Retinal pigment epithelial cell (primary cell): ENCODE measurements around the gene SAP25.
A peak's percentile ranks its signal among the peaks of the same experiment; 100 is the strongest.
"Not testable (repeated sequence)": the region's sequence is repeated elsewhere in the genome, so short reads cannot be mapped to it uniquely, and the experiment has no call there.

Experiments
- DNase-seq: peaks from one replicate; pipeline ENCODE4 v3.0.0-alpha.2; 2010; ENCODE audit warnings: low read depth
- H3K4me3 ChIP-seq: 2 replicates; pipeline ENCODE4 v1.5.1; 2011; ENCODE audit warnings: mild to moderate bottlenecking, low read length, control low read depth, moderate library complexity
- TF ChIP-seq, protein P1 (sequence below): conservative IDR thresholded peaks from 2 replicates; pipeline ENCODE4 v1.5.1; 2011; ENCODE audit warnings: low read depth, low read length, control low read depth, inconsistent platforms

SAP25 gene

GRCh38 chr7:100545360-100546128 lies 28.2 kb downstream of the SAP25 start:
- TF ChIP-seq, protein P1, sequence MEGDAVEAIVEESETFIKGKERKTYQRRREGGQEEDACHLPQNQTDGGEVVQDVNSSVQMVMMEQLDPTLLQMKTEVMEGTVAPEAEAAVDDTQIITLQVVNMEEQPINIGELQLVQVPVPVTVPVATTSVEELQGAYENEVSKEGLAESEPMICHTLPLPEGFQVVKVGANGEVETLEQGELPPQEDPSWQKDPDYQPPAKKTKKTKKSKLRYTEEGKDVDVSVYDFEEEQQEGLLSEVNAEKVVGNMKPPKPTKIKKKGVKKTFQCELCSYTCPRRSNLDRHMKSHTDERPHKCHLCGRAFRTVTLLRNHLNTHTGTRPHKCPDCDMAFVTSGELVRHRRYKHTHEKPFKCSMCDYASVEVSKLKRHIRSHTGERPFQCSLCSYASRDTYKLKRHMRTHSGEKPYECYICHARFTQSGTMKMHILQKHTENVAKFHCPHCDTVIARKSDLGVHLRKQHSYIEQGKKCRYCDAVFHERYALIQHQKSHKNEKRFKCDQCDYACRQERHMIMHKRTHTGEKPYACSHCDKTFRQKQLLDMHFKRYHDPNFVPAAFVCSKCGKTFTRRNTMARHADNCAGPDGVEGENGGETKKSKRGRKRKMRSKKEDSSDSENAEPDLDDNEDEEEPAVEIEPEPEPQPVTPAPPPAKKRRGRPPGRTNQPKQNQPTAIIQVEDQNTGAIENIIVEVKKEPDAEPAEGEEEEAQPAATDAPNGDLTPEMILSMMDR = no peak
- DNase-seq = peak; percentile 68
- H3K4me3 ChIP-seq = no peak overlapping the region

- no peak for DNase-seq
- no peak overlapping the region for H3K4me3 ChIP-seq
- TF ChIP-seq, protein P1 = no peak
Observed at GRCh38 chr7:100544967-100545359, 28.7 kb downstream of the SAP25 start.

DNA sequence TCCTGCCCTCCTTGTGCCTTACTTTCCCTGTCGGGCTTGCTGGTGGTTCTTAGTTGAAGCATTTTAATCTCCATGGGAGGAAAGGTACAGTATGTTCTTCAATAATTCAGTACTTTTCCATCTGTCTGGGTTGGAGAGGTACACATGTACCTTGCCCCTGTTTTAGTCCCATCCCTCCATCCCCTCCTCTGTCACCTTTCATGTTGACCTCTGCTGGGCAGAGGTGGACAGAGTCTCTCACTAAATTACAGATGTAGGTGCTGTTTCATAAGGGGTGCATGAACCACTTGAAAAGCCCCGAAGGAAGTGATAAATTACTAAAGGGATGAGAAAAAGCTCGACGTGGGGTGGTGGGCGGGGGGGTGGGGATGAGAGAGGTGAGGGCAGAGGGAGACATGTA lies 29.3 kb downstream of the SAP25 start:
- DNase-seq = no peak

GRCh38 chr7:100543586-100543985 lies 30.1 kb downstream of the SAP25 start:
- TF ChIP-seq, protein P1 = no peak
- DNase-seq = no peak
- H3K4me3 ChIP-seq = no peak overlapping the region

More for the DNA sequence above, 29.3 kb downstream of the SAP25 start:
- no peak overlapping the region for H3K4me3 ChIP-seq
- TF ChIP-seq, protein P1 = no peak

DNA sequence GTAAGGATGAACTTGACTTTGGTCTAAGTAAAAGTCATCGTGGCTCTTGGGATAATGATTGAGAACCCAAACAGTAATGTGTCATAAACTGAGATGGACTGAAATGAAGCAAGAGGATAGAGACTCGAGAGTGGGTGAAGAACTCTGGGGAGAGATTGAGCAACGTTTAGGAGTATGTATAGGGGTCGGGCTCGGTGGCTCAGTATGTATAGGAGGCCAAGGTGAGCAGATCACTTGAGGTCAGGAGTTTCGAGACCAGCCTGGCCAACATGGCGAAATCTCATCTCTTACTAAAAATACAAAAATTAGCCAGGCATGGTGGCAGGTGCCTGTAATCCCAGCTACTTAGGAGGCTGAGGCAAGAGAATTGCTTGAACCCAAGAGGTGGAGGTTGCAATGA lies 32.4 kb downstream of the SAP25 start:
- not testable (repeated sequence) for DNase-seq, H3K4me3 ChIP-seq

GRCh38 chr7:100540073-100540723 lies 33.5 kb downstream of the SAP25 start:
- TF ChIP-seq, protein P1 = no peak
- DNase-seq = no peak
- peak overlapping the region; percentile 61 for H3K4me3 ChIP-seq

DNA sequence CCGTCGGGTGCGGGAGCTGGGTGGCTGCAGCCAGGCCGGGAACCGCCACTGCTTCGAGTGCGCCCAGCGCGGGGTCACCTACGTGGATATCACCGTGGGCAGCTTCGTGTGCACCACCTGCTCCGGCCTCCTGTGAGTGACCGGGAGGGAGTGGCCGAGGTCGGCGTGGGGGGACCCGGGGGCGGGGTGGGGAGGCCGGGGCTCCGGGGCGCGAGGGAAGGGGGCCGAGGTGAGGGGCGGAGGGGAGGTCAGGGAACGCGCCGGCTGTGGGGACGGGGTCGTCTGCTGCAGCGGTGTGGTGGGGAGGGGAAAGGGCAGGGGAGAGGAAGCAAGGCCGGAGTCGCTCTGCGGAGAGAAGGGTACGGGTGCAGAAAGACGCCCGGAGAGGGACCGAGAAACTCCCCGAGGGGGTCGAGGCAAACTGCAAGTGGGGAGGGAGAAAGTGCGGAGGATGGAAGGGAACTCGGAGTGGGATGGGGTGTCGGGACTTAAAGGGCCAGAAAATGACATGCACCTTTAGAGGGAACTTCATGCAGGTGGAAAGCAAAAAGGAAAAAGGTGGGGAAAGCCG lies 34.2 kb downstream of the SAP25 start:
- H3K4me3 ChIP-seq = peak overlapping the region; percentile 61
- no peak for DNase-seq
- TF ChIP-seq, protein P1 = no peak
